Neutrophil (primary cell): ENCODE results near the gene RSPRY1.

Source experiments
- H3K27ac ChIP-seq: fragments of 200-600 bp; sonication (generic); 2 replicates; pipeline ENCODE4 v1.5.1; 2016; ENCODE audit warnings: mild to moderate bottlenecking, moderate library complexity
- H3K27me3 ChIP-seq: fragments of 200-600 bp; sonication (generic); 2 replicates; pipeline ENCODE4 v1.6.0; 2016; ENCODE audit warnings: mild to moderate bottlenecking
- H3K36me3 ChIP-seq: fragments of 200-600 bp; sonication (generic); 2 replicates; pipeline ENCODE4 v1.5.1; 2017
- H3K4me1 ChIP-seq, 2 experiments: fragments of 200-600 bp in 1 of 2; sonication (generic) in 1 of 2; 1 replicate in 1 of 2; 2 replicates in 1 of 2; pipeline versions ENCODE4 v1.5.1 to v1.6.1; 2013 to 2016; ENCODE audit warnings: low read depth in 1 of 2, low read length in 1 of 2, mild to moderate bottlenecking in 1 of 2, moderate library complexity in 1 of 2; ENCODE audit not compliant: control insufficient read depth in 1 of 2, insufficient read depth in 1 of 2
- H3K4me3 ChIP-seq, 2 experiments: fragments of 200-600 bp in 1 of 2; sonication (generic) in 1 of 2; 1 replicate in 1 of 2; 2 replicates in 1 of 2; pipeline ENCODE4 v1.5.1; 2013 to 2016; ENCODE audit warnings: low read depth in 1 of 2, low read length in 1 of 2, mild to moderate bottlenecking in 1 of 2, moderate library complexity in 1 of 2
- H3K9me3 ChIP-seq: fragments of 200-600 bp; sonication (generic); 2 replicates; pipeline ENCODE4 v1.5.1; 2016
- TF ChIP-seq, protein P1 (sequence below): fragments of 200-600 bp; sonication (generic); IDR thresholded peaks from 2 replicates; pipeline ENCODE4 v1.5.1; 2016; ENCODE audit warnings: antibody characterized with exemption

Gene RSPRY1

DNA sequence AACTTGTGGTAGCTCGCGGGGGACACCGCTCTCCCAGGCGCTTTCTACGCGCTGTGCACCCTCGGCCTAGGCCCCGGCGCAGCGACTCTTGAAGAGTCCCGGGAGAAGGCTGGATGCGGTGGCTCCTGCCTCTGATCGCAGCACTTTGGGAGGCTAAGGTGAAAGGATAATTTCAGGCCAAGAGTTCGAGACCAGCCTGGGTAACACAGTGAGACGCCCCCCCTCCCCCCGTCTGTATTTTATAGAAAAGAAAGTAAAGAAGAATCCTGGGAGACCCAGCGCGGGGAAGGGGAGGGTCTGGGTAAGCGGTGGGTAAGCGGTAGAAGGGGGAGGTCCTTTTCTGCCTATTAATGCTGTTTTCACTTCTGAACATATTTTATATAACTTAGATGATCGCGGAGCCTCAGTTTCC is 98.8 kb downstream of the RSPRY1 start:
- H3K9me3 ChIP-seq = no peaks in the 10 kb centered on the region
- TF ChIP-seq, protein P1, sequence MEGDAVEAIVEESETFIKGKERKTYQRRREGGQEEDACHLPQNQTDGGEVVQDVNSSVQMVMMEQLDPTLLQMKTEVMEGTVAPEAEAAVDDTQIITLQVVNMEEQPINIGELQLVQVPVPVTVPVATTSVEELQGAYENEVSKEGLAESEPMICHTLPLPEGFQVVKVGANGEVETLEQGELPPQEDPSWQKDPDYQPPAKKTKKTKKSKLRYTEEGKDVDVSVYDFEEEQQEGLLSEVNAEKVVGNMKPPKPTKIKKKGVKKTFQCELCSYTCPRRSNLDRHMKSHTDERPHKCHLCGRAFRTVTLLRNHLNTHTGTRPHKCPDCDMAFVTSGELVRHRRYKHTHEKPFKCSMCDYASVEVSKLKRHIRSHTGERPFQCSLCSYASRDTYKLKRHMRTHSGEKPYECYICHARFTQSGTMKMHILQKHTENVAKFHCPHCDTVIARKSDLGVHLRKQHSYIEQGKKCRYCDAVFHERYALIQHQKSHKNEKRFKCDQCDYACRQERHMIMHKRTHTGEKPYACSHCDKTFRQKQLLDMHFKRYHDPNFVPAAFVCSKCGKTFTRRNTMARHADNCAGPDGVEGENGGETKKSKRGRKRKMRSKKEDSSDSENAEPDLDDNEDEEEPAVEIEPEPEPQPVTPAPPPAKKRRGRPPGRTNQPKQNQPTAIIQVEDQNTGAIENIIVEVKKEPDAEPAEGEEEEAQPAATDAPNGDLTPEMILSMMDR = no peak
- no peak overlapping the region for H3K27ac ChIP-seq
- H3K4me3 ChIP-seq = peak overlapping the region; percentile 52 to 64
- H3K27me3 ChIP-seq = peaks cover 82% of the 10 kb centered on the region
- no peaks in the 10 kb centered on the region for H3K36me3 ChIP-seq
- H3K4me1 ChIP-seq = peaks cover 8 to 13% of the 10 kb centered on the region in 2 experiments

DNA sequence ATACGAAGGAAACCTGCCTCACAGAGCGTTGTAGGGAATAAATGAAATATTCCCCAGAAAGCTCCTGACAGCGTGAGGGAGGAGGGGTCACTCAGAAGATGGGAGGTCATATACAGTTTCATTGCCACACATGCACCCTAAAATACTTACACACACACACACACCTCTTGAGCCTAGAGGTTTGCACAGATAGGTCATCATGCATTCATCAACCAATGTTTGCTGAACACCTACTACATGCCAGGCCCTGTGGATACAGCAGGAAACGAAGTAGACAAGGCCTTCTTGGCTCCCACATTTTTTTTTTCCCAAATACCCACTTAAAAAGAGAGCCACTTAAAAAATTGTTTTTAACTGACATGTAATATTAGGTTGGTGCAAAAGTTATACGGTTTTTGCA is 99.2 kb downstream of the RSPRY1 start:
- Histone ChIP-seq H3K4me3 (no peak overlapping the region), H3K4me1 (peaks cover 8 to 13% of the 10 kb centered on the region in 2 experiments), H3K27me3 (peaks cover 78% of the 10 kb centered on the region), H3K27ac (no peak overlapping the region), H3K36me3 (no peaks in the 10 kb centered on the region), H3K9me3 (no peaks in the 10 kb centered on the region)
- TF ChIP-seq, protein P1 = no peak

DNA sequence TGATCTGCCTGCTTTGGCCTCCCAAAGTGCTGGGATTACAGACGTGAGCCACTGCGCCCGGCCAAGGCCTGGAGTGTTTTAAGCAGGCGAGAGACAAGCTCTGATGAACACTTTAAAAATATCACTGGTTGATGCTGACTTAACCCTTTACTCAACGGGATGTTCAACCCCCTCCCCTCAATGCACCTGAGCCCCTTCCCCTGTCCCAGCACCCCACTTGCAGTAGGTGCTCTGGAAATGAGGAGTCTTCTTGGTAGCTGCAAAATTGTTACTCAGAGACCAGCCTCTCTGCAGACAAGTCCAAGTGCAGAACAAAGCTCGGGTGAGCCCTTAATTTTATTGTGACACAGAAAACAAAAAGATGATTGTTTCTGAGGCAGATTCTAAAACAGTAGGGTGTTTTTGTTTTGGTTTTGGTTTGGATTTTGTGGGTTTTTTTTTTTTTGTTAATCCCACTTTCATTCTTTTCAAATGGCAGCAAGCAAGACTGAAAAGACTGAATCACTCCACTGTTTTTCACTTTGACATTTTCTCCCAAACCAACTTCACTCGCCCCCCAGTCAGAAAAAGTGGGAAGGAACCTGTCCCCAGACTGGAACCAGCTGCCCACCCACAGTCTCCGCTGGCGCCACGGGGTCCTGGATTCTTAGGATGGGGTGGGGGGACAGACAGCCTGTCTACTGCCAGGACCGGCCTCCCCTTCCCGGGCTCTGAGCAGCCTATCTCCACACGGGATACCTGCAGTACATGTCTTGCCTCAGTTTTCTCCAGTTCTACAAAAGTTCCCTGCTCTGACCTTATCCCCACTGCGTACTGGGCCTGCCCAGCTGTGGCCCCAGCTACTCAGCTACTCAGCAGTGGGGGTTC is 103.5 kb downstream of the RSPRY1 start:
- Histone ChIP-seq H3K27me3 (peaks cover 35% of the 10 kb centered on the region), H3K36me3 (no peaks in the 10 kb centered on the region), H3K4me3 (no peak overlapping the region), H3K4me1 (peaks cover 0 to 5% of the 10 kb centered on the region in 2 experiments), H3K9me3 (no peaks in the 10 kb centered on the region), H3K27ac (no peak overlapping the region)
- TF ChIP-seq, protein P1 = no peak
